ENCODE data around the gene SOX13. TPM values are rescaled to one million over a fixed set of nuclear protein-coding genes. Genes with fewer than 3 reads are reported as not detected.
"Not testable (repeated sequence)": the region's sequence is repeated elsewhere in the genome, so short reads cannot be mapped to it uniquely, and the experiment has no call there.

SOX13 gene
- total RNA-seq, 1 experiment from 2014 or later, result 21.8 TPM

- Mint-ChIP-seq H3K36me3 (ENCODE audit: insufficient read depth, unreplicated experiment) (no peaks in the 10 kb centered on the region), H3K9me3 (ENCODE audit: low read depth, unreplicated experiment) (no peaks in the 10 kb centered on the region), H3K4me1 (ENCODE audit: low read depth, unreplicated experiment) (peaks cover 46% of the 10 kb centered on the region), H3K27ac (ENCODE audit: unreplicated experiment) (no peak overlapping the region), H3K27me3 (ENCODE audit: unreplicated experiment) (no peaks in the 10 kb centered on the region), H3K4me3 (ENCODE audit: low read depth, unreplicated experiment) (no peak overlapping the region)
- intact Hi-C loops (cut with micrococcal nuclease; ENCODE audit: unreplicated experiment), result no loop called here
- BruUV-seq (replicated peaks), result no TSS peak
- no peak for TF ChIP-seq CTCF (IDR thresholded peaks at IDR 0.05; ENCODE audit: unreplicated experiment)
- CTCF ChIA-PET, result interaction anchor here (0.5 to 1.6 kb wide), 3 partner anchors 15 to 1667 kb away, joined by 3 to 4 read pairs (median 3); partner anchors contain the start of gene SOX13
- DNase-seq, result no peak
Measured at GRCh38 chr1:204088596-204088995, 15.7 kb downstream of the SOX13 start.

GRCh38 chr1:204089044-204089751, 16.3 kb downstream of the SOX13 start:
- CTCF ChIA-PET, result interaction anchor here (0.5 to 1.7 kb wide), 4 partner anchors 16 to 1666 kb away, joined by 3 to 4 read pairs (median 4); partner anchors contain the start of gene SOX13
- peaks cover 46% of the 10 kb centered on the region for H3K4me1 Mint-ChIP-seq (ENCODE audit: low read depth, unreplicated experiment)
- no peaks in the 10 kb centered on the region for H3K9me3 Mint-ChIP-seq (ENCODE audit: low read depth, unreplicated experiment)
- no TSS peak for BruUV-seq (replicated peaks)
- no peak overlapping the region for H3K4me3 Mint-ChIP-seq (ENCODE audit: low read depth, unreplicated experiment)
- TF ChIP-seq CTCF (IDR thresholded peaks at IDR 0.05; ENCODE audit: unreplicated experiment), result no peak
- no peaks in the 10 kb centered on the region for H3K36me3 Mint-ChIP-seq (ENCODE audit: insufficient read depth, unreplicated experiment)
- intact Hi-C loops (cut with micrococcal nuclease; ENCODE audit: unreplicated experiment), result no loop called here
- H3K27ac Mint-ChIP-seq (ENCODE audit: unreplicated experiment), result no peak overlapping the region
- no peaks in the 10 kb centered on the region for H3K27me3 Mint-ChIP-seq (ENCODE audit: unreplicated experiment)
- no peak for DNase-seq

- CTCF ChIA-PET, result interaction anchor here (1.4 to 1.7 kb wide), 3 partner anchors 10 to 39 kb away, joined by 3 to 4 read pairs (median 3); partner anchors contain the start of gene SOX13
- DNase-seq; H3K9me3 Mint-ChIP-seq (ENCODE audit: low read depth, unreplicated experiment); H3K27me3 Mint-ChIP-seq (ENCODE audit: unreplicated experiment); H3K27ac Mint-ChIP-seq (ENCODE audit: unreplicated experiment); BruUV-seq (replicated peaks); H3K36me3 Mint-ChIP-seq (ENCODE audit: insufficient read depth, unreplicated experiment); H3K4me3 Mint-ChIP-seq (ENCODE audit: low read depth, unreplicated experiment); intact Hi-C loops (cut with micrococcal nuclease; ENCODE audit: unreplicated experiment): not testable (repeated sequence)
- peaks cover 41% of the 10 kb centered on the region for H3K4me1 Mint-ChIP-seq (ENCODE audit: low read depth, unreplicated experiment)
Measured at GRCh38 chr1:204090132-204090531, 17.2 kb downstream of the SOX13 start.

- no peak for DNase-seq
- intact Hi-C loops (cut with micrococcal nuclease; ENCODE audit: unreplicated experiment), result no loop called here
- no peak overlapping the region for H3K27ac Mint-ChIP-seq (ENCODE audit: unreplicated experiment)
- peaks cover 42% of the 10 kb centered on the region for H3K4me1 Mint-ChIP-seq (ENCODE audit: low read depth, unreplicated experiment)
- H3K36me3 Mint-ChIP-seq (ENCODE audit: insufficient read depth, unreplicated experiment), result no peaks in the 10 kb centered on the region
- H3K4me3 Mint-ChIP-seq (ENCODE audit: low read depth, unreplicated experiment), result no peak overlapping the region
- no peaks in the 10 kb centered on the region for H3K27me3 Mint-ChIP-seq (ENCODE audit: unreplicated experiment)
- H3K9me3 Mint-ChIP-seq (ENCODE audit: low read depth, unreplicated experiment), result no peaks in the 10 kb centered on the region
- TF ChIP-seq CTCF (IDR thresholded peaks at IDR 0.05; ENCODE audit: unreplicated experiment), result no peak
- BruUV-seq (replicated peaks), result no TSS peak
- CTCF ChIA-PET, result interaction anchor here (0.7 to 1.4 kb wide), 2 partner anchors 11 to 498 kb away, joined by 3 read pairs; no protein-coding TSS in a partner anchor
Measured at GRCh38 chr1:204091066-204091465, 18.2 kb downstream of the SOX13 start.

- Mint-ChIP-seq H3K27me3 (ENCODE audit: unreplicated experiment) (no peaks in the 10 kb centered on the region), H3K4me1 (ENCODE audit: low read depth, unreplicated experiment) (peaks cover 42% of the 10 kb centered on the region), H3K9me3 (ENCODE audit: low read depth, unreplicated experiment) (no peaks in the 10 kb centered on the region), H3K4me3 (ENCODE audit: low read depth, unreplicated experiment) (no peak overlapping the region), H3K36me3 (ENCODE audit: insufficient read depth, unreplicated experiment) (no peaks in the 10 kb centered on the region), H3K27ac (ENCODE audit: unreplicated experiment) (no peak overlapping the region)
- no peak for DNase-seq
- TF ChIP-seq CTCF (IDR thresholded peaks at IDR 0.05; ENCODE audit: unreplicated experiment), result no peak
- CTCF ChIA-PET, result interaction anchor here (1.4 kb wide), 1 partner anchor 12 kb away, joined by 3 read pairs; no protein-coding TSS in a partner anchor
- no TSS peak for BruUV-seq (replicated peaks)
- intact Hi-C loops (cut with micrococcal nuclease; ENCODE audit: unreplicated experiment), result no loop called here
Measured at GRCh38 chr1:204091787-204092312, 18.9 kb downstream of the SOX13 start.

Data from Calu3 (cell line).